ENCODE results near the gene RB1.

DNA sequence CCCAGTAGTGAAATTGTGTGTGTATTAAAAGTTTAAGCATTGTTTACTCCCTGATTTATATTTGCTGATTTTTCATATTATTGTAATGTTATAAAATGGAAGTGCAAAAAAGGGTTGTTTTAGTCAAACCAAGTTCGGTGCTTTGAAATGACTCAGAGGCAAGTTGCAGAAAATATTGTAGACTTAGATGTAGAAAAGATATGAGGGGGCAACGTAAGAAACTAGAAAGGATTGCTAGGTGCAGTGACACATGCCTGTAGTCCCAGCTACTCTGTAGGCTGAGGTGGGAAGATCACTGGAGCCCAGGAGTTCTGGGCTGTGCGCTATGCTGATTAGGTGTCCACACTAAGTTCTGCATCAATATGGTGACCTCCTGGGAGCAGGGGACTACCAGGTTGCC lies 125.5 kb downstream of the RB1 start:
- no peak for TF ChIP-seq POLR2A (conservative IDR thresholded peaks at IDR 0.05)
- no peak for TF ChIP-seq EZH2 (IDR thresholded peaks at IDR 0.05; ENCODE audit: borderline replicate concordance, low read depth, low read length)

Measured in K562 (cell line).